ENCODE results near the gene XDH.

DNA sequence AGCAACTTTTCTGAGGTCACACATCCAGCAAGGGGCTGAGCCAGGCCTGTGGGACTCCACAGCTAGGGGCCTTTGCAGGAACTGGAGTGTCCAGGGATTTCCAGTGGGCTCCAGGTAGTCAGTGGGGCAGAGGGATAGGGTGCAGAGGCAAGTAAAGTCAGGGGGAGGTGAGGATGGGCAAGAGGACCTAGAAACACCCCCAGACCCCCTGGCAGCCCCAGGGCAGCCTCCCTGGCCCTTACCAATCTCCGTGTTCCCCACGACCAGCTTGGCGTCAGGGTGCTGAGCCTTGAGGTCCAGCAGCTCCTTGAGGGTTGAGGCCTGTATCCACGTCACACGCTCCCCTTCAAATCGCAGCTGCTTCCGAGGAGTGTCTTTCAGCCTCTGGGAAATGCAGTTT, 28.4 kb downstream of the XDH start:
- TF ChIP-seq CTCF (IDR thresholded peaks at IDR 0.05; ENCODE audit: low read length), result no peak
- no peak for TF ChIP-seq EZH2 (IDR thresholded peaks at IDR 0.05; ENCODE audit: borderline replicate concordance, low read length)
